IPS-NIHi11 (cell line): ENCODE results near the gene TMEM132C.

Experiments
- DNase-seq: peaks from one replicate; pipeline ENCODE4 v3.0.0; 2012; ENCODE audit warnings: mixed read lengths, low spot score

The TMEM132C gene

DNA sequence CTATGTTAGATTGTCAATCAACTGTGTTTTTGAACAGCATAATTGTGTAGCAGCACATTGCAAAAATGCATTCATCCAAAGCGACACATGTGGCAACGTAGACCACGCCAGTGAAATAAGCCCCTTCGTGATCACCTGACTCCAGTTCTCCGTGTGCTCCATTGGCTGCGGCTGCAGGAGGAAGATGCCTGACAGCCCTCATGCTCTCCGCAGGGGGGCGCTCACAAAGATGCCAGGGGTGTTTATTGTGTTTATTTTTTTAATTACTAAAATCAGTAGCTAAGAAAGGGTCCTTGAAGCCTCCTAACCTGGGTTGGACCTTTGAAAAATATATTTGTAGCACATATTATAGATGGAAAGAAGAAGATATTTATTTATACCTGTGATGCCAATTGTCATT lies 440.5 kb downstream of the TMEM132C start:
- no peak for DNase-seq

DNA sequence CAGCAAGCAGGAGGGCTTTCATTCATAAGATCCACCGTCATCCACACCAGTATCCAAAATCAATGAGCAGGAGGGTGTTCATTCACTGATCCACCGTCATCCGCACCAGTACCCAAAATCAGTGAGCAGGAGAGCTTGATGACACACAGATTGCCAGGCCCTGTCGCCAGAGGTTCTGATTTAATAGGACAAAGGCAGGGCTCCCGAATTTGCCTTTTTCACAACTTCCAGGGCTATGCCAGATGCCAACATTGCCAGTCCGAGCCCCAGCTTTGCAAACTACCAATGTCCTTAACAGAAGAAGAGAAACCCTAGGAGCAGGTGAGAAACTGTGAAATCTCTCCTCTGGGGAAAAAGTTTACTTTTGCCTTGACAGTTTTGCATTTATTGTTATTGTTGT lies 441.8 kb downstream of the TMEM132C start:
- DNase-seq: no peak

DNA sequence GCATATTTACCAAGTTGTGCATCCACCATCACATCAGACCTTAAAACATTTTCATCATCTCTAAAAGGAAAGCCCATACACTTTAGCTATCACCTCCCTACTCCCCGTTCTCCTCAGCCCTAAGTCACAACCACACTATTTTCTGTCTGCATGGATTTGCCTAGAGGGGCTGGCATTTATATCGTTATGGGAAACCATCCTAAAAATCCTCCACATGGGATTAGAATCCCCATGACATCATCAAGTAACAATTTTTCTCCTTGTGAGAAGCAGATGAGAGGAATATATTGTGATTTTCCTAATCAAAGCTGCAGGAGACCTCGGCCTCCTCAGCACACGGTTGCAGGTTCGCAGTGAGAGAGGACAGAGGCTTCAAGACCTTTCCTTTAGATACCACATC lies 442.7 kb downstream of the TMEM132C start:
- no peak for DNase-seq

DNA sequence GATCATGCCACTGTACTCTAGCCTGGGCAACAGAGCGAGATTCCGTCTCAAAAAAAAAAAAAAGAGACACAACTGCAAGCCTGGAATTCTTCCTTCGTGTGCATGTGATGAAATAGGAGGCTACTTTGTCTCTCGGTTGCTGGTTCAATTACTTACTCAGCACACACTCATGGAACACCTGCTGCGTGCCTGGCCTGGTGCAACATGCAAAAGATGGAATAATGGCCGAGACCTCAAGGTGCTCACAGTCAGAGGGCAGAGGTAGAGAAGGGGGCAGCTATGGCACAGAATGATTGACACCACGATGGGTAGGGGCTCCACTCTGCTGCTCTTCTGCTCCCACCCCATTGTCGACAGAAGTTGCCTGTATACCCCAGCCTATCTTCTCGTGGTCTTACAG lies 444.5 kb downstream of the TMEM132C start:
- DNase-seq: no peak

DNA sequence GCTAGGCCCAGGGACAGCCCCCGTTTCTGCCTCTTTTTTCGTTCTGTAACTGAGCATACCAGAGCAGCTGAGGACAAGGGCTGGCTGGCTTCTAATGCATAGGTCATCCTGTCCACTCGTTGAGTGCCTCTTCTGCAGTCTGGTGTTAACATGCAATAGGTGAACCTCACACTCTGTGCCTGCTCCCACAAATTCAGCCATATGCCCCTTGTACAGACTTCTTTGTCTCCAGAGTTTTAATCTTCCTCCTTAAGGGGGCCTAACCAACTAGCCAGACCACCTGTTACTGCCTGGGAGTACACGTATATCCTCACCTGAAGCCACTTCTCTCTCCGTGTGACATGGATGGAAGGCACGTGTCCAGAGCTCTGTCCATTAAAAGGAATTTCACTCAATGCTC lies 445.7 kb downstream of the TMEM132C start:
- no peak for DNase-seq

GRCh38 chr12:128715485-128715884 lies 448.5 kb downstream of the TMEM132C start:
- DNase-seq: no peak

DNA sequence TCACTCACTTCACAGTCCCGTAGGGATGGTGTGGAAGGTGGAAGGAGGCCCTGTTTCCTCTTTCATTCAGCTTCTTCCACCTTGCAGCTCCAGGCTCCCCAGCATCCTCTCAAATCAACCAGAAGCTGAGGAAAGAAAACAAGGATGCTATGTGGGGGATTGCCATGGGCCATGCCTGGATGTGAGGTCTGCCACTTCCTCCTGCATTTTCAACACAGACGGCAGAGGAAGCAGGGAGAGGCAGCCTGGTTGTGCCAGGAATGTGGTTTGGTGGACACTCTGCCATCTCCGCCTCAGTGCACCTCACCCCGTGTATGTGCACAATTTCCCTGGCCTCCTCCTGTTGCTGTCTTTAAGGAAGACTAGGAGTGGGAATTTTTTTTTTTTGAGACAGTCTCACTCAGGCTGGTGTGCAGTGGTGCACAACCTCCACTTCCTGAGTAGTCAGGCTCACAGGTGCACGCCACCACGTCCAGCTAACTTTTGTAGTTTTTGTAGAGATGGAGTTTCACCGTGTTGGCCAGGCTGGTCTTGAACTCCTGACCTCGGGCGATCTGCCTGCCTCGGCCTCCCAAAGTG lies 457.6 kb downstream of the TMEM132C start:
- no peak for DNase-seq

DNA sequence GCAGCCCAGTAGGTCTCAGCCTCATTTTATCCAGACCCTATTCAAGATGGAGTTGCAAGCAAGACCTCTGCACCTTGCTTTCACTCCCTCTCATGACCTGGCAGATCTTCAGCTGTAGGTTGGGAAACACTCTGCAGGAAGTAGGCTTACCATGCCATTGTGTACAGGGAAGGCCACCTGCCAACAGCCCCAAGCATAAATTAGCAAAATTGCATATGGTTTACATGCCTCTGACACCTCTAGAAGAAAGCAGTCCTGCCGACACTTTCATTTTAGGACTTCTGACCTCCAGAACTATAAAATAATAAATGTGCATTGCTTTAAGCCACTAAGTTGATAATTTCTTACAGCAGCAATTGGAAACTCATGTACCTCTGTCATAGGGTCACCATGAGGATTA lies 459.9 kb downstream of the TMEM132C start:
- DNase-seq: no peak

GRCh38 chr12:128727461-128727860 lies 460.5 kb downstream of the TMEM132C start:
- no peak for DNase-seq

GRCh38 chr12:128727999-128728398 lies 461.0 kb downstream of the TMEM132C start:
- DNase-seq: no peak

DNA sequence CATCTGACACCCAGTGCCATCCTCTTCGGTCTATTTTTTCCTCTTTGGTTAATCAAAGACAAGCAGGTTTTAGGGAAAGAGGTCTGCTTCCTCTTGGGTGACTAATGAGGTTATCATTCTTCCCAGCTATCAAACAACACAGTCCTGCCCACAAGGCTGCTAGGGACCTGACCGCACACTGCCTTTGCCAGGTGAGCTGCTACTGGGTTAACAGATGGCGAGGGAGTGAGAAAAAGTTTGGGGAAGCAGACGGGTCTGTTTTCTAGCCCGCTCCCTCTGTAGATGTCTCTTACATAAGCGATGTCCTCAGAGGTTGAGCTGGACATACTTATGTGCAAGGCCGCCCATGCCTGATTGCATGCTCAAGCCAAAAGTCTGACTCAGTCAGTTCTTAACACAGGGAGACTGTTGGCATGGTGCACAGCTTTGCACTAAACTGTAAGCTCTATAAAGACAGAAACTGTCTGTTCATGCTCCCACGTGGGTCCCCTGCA lies 462.7 kb downstream of the TMEM132C start:
- no peak for DNase-seq

DNA sequence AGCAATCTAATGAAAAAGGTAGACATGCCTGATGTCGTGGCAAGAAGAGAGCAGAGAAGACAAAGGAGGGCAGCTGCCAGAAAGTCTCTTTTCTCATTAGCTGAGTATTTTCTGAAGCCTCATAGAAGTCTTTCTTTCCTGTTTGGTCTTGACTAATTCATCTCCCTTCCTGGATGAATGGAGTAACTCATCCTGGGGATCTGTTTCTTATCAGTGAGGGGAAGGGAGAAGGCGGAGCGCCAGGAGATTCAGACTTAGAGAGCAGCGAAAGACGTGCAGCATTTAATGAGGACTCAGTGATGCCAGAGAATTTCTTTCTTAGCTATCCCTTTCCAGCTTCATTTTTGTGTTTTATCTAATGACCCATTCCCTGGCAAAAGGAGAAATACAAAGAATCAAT lies 467.4 kb downstream of the TMEM132C start:
- no peak for DNase-seq

GRCh38 chr12:128737292-128737966 lies 470.5 kb downstream of the TMEM132C start:
- DNase-seq: no peak

DNA sequence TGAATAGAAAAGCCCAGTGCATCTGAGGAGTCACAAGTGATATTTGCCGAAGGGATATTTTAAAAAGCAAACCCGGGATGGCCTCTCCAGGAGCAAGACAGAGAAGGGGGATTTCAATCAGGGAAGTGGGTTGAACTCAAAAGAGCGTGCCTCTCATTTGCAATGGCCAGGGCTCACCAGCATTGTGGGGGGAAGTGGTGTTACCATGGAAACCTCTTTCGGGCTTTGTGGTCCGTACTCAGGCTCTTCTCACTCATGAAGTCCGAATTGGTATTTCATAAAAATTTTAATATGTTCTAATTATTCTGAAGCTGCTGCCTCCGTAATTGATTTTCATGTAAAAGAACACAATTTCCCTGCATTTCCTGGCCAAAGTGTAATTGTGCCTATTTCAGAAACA lies 476.9 kb downstream of the TMEM132C start:
- DNase-seq: no peak

GRCh38 chr12:128745772-128746689 lies 479.1 kb downstream of the TMEM132C start:
- no peak for DNase-seq

GRCh38 chr12:128747441-128747840 lies 480.5 kb downstream of the TMEM132C start:
- DNase-seq: no peak

GRCh38 chr12:128752386-128752785 lies 485.4 kb downstream of the TMEM132C start:
- no peak for DNase-seq

GRCh38 chr12:128753438-128753837 lies 486.5 kb downstream of the TMEM132C start:
- no peak for DNase-seq

- DNase-seq: no peak
Measured at GRCh38 chr12:128754275-128754674, 487.3 kb downstream of the TMEM132C start.

DNA sequence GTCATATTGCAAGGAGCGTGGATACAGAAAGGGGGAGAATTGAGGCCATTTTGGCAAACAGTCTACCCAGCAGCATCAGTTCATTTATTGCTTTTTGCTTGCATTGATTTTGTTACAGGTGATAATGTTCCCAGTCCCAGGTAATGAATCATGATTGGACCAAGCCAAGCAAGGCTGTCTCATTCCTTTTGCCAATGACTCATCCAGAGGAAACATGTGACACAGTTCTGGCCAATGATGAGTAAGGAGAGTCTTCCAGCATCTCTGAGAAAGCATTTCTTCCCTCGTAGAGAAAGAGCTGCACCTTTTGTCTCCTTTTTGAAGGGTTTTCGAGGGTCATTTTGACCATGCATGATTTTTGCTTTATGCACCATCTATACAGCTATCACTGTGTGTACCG lies 488.6 kb downstream of the TMEM132C start:
- DNase-seq: no peak
